ENCODE data around the gene THOC6.

THOC6 gene

DNA sequence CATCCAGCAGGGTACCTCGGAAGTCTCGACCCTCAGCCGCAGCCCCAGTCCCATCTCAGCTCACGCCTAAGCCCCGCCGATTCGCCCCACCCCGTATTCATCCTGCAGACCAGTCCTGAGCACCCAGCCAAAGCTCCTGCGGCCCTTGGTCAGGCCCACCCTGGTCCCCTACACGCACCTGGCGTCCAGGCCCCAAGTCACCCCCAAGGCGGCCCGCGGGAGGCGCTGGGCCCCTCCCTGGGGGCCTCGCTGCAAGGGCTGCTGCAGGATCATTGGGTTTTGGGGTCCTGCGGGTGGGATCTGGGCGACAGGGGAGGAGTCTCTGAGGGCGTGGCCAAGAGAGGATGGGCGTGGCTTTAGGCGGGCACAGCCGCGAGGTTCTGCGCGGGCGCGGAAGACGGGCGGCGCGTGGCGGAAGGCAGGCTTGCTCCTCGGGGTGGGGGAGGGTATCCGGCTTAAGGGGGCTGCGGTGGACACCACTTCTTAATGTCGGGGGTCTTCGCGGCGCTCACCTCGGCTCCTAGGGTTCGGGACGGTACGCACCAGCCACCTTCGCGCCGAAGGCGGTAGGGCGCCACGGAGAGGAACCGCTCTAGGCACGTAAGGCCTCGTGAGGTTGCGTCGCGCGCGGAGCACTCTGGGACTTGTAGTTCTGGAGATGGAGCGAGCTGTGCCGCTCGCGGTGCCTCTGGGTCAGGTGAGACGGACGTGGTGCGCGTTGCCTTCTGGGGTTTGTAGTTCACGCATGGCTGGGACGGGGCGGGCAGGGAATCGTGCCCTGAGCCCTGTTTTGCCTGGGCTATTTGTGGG, at the start of gene THOC6, which contains the start of gene HCFC1R1:
Gene THOC6, plus strand, starts transcription at position 367 of the 810 bp plus-strand sequence. Its CDS starts 292 bp downstream, at position 659.
Gene HCFC1R1, minus strand, starts transcription at position 274 of the 810 bp plus-strand sequence. Its CDS starts 1 bp downstream, at position 273.
- DNase-seq (ENCODE audit: extremely low read depth, low read depth), result peak; percentile 92

DNA sequence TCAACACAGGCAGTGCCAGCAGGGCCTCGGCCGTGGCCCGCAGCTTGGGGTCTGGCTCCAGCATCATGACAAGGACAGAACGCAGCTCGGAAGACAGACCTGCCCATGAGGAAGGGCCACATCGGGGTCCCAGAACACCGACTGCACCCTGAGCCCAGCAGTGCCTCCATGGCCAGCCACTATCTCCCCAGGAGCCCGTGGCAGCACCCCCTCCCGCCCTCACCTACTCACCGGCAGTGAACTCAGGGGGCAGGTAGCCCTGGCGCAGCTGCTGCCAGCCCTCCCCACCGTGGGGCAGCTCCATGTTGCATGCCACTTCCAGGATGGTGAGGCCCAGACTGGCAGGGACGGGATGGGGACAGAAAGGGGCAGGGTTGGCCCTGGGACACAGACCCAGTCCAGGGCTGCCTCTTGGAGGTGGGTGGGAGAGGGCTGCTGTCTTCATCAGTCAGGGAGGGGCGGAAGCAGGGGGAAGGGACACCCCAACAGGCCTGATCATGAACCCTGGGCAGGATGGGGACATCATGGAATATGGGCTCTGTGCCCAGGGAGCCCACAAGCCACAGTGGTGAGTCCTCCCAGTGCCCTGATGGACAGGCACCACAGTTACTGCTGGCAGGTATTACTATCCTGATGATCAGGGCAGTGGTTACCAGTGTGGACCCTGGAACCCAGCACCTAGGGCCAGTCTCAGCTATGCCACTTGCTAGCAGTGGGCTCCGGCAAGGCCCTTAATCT, 49.3 kb upstream of the THOC6 start:
- TF ChIP-seq, protein P1, sequence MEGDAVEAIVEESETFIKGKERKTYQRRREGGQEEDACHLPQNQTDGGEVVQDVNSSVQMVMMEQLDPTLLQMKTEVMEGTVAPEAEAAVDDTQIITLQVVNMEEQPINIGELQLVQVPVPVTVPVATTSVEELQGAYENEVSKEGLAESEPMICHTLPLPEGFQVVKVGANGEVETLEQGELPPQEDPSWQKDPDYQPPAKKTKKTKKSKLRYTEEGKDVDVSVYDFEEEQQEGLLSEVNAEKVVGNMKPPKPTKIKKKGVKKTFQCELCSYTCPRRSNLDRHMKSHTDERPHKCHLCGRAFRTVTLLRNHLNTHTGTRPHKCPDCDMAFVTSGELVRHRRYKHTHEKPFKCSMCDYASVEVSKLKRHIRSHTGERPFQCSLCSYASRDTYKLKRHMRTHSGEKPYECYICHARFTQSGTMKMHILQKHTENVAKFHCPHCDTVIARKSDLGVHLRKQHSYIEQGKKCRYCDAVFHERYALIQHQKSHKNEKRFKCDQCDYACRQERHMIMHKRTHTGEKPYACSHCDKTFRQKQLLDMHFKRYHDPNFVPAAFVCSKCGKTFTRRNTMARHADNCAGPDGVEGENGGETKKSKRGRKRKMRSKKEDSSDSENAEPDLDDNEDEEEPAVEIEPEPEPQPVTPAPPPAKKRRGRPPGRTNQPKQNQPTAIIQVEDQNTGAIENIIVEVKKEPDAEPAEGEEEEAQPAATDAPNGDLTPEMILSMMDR (IDR thresholded peaks at IDR 0.05; ENCODE audit: low read depth, low read length), result no peak
- DNase-seq (ENCODE audit: extremely low read depth, low read depth), result no peak

More for the DNA sequence above, at the start of gene THOC6, which contains the start of gene HCFC1R1:
- TF ChIP-seq, protein P1 (IDR thresholded peaks at IDR 0.05; ENCODE audit: low read depth, low read length), result no peak; the same call in 1 of the 2 replicates

DNA sequence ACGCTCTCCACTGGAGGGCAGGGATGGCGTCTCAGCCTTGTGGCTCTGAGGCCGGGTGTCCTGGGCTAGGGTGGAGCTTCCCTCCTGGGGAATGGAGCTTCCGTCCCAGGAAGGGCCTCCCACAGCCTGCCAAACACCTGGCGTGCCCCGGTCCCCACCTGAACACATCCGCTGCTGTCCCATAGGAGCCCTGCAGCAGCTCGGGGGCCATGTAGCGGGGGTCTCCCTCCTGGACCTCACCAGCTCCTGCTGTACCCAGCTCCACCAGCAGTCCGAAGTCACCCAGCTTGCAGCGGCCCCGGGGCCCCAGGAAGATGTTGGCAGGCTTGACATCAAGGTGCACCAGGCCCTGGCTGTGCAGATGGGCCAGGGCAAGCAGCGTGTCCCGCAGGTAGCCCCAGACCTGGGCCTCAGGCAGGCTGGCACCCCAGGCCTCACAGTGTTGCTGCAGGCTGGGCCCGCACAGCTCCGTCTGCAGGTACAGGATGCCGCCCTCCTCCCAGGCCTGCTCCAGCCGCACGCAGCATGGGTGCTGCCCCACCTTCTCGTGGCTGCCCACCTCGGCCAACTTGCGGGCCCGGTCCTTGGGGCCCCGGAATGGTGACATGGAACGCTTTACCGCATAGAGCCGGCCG, 48.6 kb upstream of the THOC6 start:
- TF ChIP-seq, protein P1 (IDR thresholded peaks at IDR 0.05; ENCODE audit: low read depth, low read length), result no peak
- no peak for DNase-seq (ENCODE audit: extremely low read depth, low read depth)

DNA sequence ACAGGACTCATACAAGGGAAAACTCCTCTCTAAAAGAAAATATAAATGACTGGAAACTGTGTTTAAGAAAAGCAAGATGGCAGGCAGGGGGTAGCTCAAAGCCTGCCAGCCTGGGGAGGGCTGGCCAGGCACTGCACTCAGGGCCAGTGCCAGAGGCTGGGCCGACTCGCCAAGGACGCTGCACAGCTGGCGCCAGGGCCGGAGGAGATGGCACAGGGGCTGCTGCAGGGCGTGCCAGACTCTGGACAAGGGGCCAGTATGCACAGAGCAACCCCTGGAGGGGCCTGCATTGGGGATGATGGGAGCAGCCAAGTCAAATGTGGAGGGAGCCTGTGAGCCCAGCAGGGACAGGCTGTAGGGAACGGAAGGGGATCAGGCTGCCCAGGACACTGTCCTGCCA, 47.6 kb upstream of the THOC6 start:
- TF ChIP-seq, protein P1 (IDR thresholded peaks at IDR 0.05; ENCODE audit: low read depth, low read length), result no peak
- no peak for DNase-seq (ENCODE audit: extremely low read depth, low read depth)

DNA sequence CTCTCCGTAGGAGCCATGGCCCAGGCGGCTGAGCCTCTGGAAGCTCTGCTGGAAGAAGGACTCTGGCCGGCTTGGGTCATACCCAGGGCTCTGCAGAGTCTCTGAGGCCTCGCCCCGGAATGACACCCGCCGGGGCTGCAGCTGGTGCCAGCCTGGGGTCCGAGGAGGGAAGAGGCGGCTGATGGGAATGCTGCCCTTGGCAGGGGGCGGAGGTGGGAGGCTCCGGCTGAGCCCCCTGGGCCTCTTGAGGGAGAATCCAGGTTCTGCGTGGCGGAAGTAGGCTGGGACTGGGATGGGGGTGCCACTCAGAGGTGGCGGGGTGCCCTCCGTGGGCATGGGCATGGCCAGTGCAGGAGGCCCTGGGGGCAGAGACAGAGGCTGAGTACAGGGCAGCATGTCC, 47.2 kb upstream of the THOC6 start:
- DNase-seq (ENCODE audit: extremely low read depth, low read depth), result no peak
- TF ChIP-seq, protein P1 (IDR thresholded peaks at IDR 0.05; ENCODE audit: low read depth, low read length), result no peak

DNA sequence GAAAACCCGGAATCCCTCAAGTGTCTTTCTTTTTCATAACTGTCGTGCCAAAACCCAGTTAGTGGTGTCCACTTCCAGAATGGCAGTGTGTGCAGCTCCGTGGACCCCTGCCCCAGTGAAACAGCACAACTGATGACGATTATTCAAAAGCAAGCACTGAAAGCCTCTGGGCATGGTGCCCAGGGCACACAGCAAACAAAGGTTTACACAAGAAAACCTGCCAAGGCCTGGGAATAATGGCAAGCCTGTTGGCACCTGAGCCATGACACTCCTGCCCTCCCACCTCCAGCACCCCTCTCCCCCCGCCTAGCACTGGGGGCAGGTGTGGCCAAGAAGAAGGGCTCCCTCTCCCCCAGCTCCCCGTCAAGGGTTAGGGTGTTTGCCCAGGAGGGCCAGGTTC, 46.4 kb upstream of the THOC6 start:
- TF ChIP-seq, protein P1 (IDR thresholded peaks at IDR 0.05; ENCODE audit: low read depth, low read length), result no peak
- no peak for DNase-seq (ENCODE audit: extremely low read depth, low read depth)
